MCF 10A (cell line): ENCODE results near the gene DUSP15. TPM values are rescaled to one million over a fixed set of nuclear protein-coding genes. Genes with fewer than 3 reads are reported as not detected.

Experiments
- BruUV-seq: library from RNA; stranded (reverse); fragments of 400-500 nt; replicated peaks from 2 replicates; lab custom pipeline; 2021; lab: Mats Ljungman, UMichigan
- CTCF ChIA-PET: fragments of 300-600 bp; sonication (Branson Sonifier 250); formaldehyde crosslinking; extraction: SDS; loops from one replicate; lab custom pipeline; 2021; ENCODE audit warnings: antibody characterized with exemption, inconsistent platforms; lab: Yijun Ruan, JAX
- POLR2A ChIA-PET: fragments of 300-600, 350-650 bp; sonication (Branson Sonifier 250); formaldehyde crosslinking; extraction: SDS; loops from one replicate; lab custom pipeline; 2020; ENCODE audit warnings: antibody characterized with exemption, inconsistent platforms; lab: Yijun Ruan, JAX
- DNase-seq: peaks from one replicate; pipeline ENCODE4 v3.0.0-alpha.2; 2018; ENCODE audit not compliant: unreplicated experiment
- H3K27ac Mint-ChIP-seq: one replicate; pipeline ENCODE4 v1.8.0; 2022; ENCODE audit warnings: mild to moderate bottlenecking, low read depth, mixed read lengths; ENCODE audit not compliant: unreplicated experiment
- H3K27me3 Mint-ChIP-seq: one replicate; pipeline ENCODE4 v1.8.0; 2022; ENCODE audit warnings: mixed read lengths; ENCODE audit not compliant: insufficient read depth, unreplicated experiment
- H3K36me3 Mint-ChIP-seq: one replicate; pipeline ENCODE4 v1.8.0; 2022; ENCODE audit warnings: mild to moderate bottlenecking, moderate library complexity, mixed read lengths; ENCODE audit not compliant: insufficient read depth, unreplicated experiment
- H3K4me1 Mint-ChIP-seq: one replicate; pipeline ENCODE4 v1.8.0; 2022; ENCODE audit warnings: mixed read lengths; ENCODE audit not compliant: insufficient read depth, unreplicated experiment
- H3K4me3 Mint-ChIP-seq: one replicate; pipeline ENCODE4 v1.8.0; 2022; ENCODE audit warnings: mild to moderate bottlenecking, moderate library complexity, mixed read lengths; ENCODE audit not compliant: unreplicated experiment
- H3K9me3 Mint-ChIP-seq: one replicate; pipeline ENCODE4 v1.8.0; 2022; ENCODE audit warnings: mixed read lengths; ENCODE audit not compliant: unreplicated experiment
- intact Hi-C: fragments of 100-400 bp; cut with micrococcal nuclease; formaldehyde crosslinking; loops from 2 replicates; pipeline ENCODE4 v1.14.1; 2022
- total RNA-seq: library from RNA; stranded (reverse); gene quantifications from 2 replicates; pipeline ENCODE4 v1.2.3, GENCODE V29; 2022
- TF ChIP-seq, protein P1 (sequence below): fragments of 200-600 bp; IDR thresholded peaks from one replicate; pipeline ENCODE4 v1.8.0; 2022; ENCODE audit warnings: antibody characterized with exemption, mild to moderate bottlenecking; ENCODE audit not compliant: unreplicated experiment

Gene DUSP15
- total RNA-seq, 1 experiment from 2014 or later = not detected

DNA sequence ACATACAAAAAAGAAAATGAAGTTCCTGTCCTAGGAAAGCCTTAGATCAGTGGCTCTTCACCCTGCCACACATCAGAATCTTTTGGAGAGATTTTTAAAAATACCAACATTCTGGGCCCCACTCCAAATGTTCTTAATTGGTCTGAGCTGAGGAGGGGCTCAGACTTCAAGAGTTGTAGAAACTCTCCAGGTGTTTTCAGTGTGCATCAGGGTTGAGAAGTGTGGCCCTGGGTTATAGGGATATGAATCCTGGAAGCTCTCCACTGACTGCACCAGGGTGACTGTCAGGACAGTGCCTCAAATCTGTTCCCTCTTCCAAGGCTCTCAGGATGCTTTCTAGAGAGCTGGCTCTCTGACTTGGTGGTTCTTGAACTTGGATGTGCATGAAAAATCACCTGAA, 56.7 kb downstream of the DUSP15 start:
- no TSS peak for BruUV-seq
- no peaks in the 10 kb centered on the region for H3K27me3 Mint-ChIP-seq
- TF ChIP-seq, protein P1, sequence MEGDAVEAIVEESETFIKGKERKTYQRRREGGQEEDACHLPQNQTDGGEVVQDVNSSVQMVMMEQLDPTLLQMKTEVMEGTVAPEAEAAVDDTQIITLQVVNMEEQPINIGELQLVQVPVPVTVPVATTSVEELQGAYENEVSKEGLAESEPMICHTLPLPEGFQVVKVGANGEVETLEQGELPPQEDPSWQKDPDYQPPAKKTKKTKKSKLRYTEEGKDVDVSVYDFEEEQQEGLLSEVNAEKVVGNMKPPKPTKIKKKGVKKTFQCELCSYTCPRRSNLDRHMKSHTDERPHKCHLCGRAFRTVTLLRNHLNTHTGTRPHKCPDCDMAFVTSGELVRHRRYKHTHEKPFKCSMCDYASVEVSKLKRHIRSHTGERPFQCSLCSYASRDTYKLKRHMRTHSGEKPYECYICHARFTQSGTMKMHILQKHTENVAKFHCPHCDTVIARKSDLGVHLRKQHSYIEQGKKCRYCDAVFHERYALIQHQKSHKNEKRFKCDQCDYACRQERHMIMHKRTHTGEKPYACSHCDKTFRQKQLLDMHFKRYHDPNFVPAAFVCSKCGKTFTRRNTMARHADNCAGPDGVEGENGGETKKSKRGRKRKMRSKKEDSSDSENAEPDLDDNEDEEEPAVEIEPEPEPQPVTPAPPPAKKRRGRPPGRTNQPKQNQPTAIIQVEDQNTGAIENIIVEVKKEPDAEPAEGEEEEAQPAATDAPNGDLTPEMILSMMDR = no peak
- no peak for DNase-seq
- CTCF ChIA-PET = interaction anchor here (0.6 to 7.3 kb wide), 6 partner anchors 10 to 292 kb away, joined by 3 to 45 read pairs (median 6); no protein-coding TSS in a partner anchor
- POLR2A ChIA-PET = interaction anchor here (0.8 kb wide), 1 partner anchor 16 kb away, joined by 4 read pairs; no protein-coding TSS in a partner anchor
- no peaks in the 10 kb centered on the region for H3K4me1 Mint-ChIP-seq
- no peaks in the 10 kb centered on the region for H3K36me3 Mint-ChIP-seq
- H3K9me3 Mint-ChIP-seq = no peaks in the 10 kb centered on the region
- no peak overlapping the region for H3K4me3 Mint-ChIP-seq
- intact Hi-C loops = no loop called here
- H3K27ac Mint-ChIP-seq = no peak overlapping the region

- H3K36me3 Mint-ChIP-seq = no peaks in the 10 kb centered on the region
- H3K27ac Mint-ChIP-seq = no peak overlapping the region
- BruUV-seq = no TSS peak
- DNase-seq = no peak
- H3K4me1 Mint-ChIP-seq = no peaks in the 10 kb centered on the region
- H3K27me3 Mint-ChIP-seq = no peaks in the 10 kb centered on the region
- ChIA-PET POLR2A (no interaction called here), CTCF (interaction anchor here (2.5 kb wide), 1 partner anchor 11 kb away, joined by 17 read pairs; no protein-coding TSS in a partner anchor)
- no peak overlapping the region for H3K4me3 Mint-ChIP-seq
- TF ChIP-seq, protein P1 = no peak
- no peaks in the 10 kb centered on the region for H3K9me3 Mint-ChIP-seq
- intact Hi-C loops = no loop called here
Measured at GRCh38 chr20:31811796-31812728, 58.3 kb downstream of the DUSP15 start.

DNA sequence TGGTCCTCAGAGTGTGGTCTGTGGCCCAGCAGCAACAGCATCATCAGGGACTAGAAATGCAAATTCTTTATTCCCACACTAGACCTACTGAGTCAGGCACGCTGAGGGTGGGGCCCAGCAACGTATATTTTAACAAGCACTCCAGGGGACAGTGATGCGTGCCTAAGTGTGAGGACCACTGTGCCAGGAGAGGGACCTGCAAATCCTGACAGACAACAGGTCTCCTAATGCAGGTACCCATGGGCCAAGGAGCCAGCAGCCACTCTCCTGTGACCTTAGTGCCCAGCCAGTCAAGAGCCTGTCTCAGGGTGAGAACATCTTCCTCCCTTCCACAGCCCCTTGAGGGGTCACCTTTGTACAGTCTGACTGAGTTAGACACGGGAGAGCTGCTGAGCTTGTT, 59.1 kb downstream of the DUSP15 start:
- Mint-ChIP-seq H3K4me1 (no peaks in the 10 kb centered on the region), H3K27me3 (no peaks in the 10 kb centered on the region), H3K9me3 (no peaks in the 10 kb centered on the region), H3K27ac (no peak overlapping the region), H3K36me3 (peaks cover 8% of the 10 kb centered on the region), H3K4me3 (no peak overlapping the region)
- CTCF ChIA-PET = interaction anchor here (1.0 to 2.5 kb wide), 2 partner anchors 12 to 219 kb away, joined by 4 to 17 read pairs; no protein-coding TSS in a partner anchor
- no TSS peak for BruUV-seq
- POLR2A ChIA-PET = no interaction called here
- no peak for DNase-seq
- TF ChIP-seq, protein P1 = no peak
- intact Hi-C loops = no loop called here

Other genes with a start within 250 kb of the DUSP15 start
- not detected in 2 replicates for gene COX4I2, start 232.6 kb downstream of the DUSP15 start, total RNA-seq
- gene BCL2L1, start 147.7 kb downstream of the DUSP15 start, total RNA-seq = 139 and 156 TPM in 2 replicates
- gene TPX2, start 131.2 kb downstream of the DUSP15 start, total RNA-seq = 45.3 and 79.6 TPM in 2 replicates
- gene MYLK2, start 51.2 kb downstream of the DUSP15 start, total RNA-seq = 0.14 and 0.32 TPM in 2 replicates
- gene FOXS1, start 24.9 kb downstream of the DUSP15 start, total RNA-seq = not detected in 2 replicates
- gene TTLL9, start 107 bp upstream of the DUSP15 start, total RNA-seq = 0.19 TPM in 1 of 2 replicates, not detected in the other
- gene PDRG1, start 81.5 kb upstream of the DUSP15 start, total RNA-seq = 12.2 and 16.3 TPM in 2 replicates
- gene XKR7, start 97.6 kb upstream of the DUSP15 start, total RNA-seq = not detected in 2 replicates
- gene CCM2L, start 139.9 kb upstream of the DUSP15 start, total RNA-seq = not detected in 2 replicates
- not detected in 2 replicates for gene HCK, start 181.7 kb upstream of the DUSP15 start, total RNA-seq
- 50.6 and 52.3 TPM in 2 replicates for gene TM9SF4, start 239.2 kb upstream of the DUSP15 start, total RNA-seq